Hematopoietic multipotent progenitor cell (in vitro differentiated cells): Measurements from ENCODE around the gene CTBP1. TPM values are rescaled to one million over a fixed set of nuclear protein-coding genes. Genes with fewer than 3 reads are reported as not detected.
"Not testable (repeated sequence)": the region's sequence is repeated elsewhere in the genome, so short reads cannot be mapped to it uniquely, and the experiment has no call there.

Experiments used
- DNase-seq, 3 donors: peaks; one replicate each; pipeline ENCODE4 v3.0.0-alpha.2; 2011 to 2015; ENCODE audit warnings: low read depth in 2 of 3, low spot score in 2 of 3
- total RNA-seq: library from RNA; depleted of rRNA; stranded (reverse); fragments of >200 nt; gene quantifications from one replicate; pipeline ENCODE4 v1.2.3, GENCODE V29; 2012

CTBP1 gene
- total RNA-seq, 1 donor: 626 TPM

- no peak for DNase-seq
Observed at GRCh38 chr4:1239141-1239949, 9.6 kb downstream of the CTBP1 start.

GRCh38 chr4:1238676-1239000 is 10.3 kb downstream of the CTBP1 start:
- no peak for DNase-seq

GRCh38 chr4:1237981-1238675 is 10.8 kb downstream of the CTBP1 start:
- no peak for DNase-seq

GRCh38 chr4:1237261-1237660 is 11.7 kb downstream of the CTBP1 start:
- not testable (repeated sequence) for DNase-seq

- DNase-seq: not testable (repeated sequence)
Observed at GRCh38 chr4:1236836-1237235, 12.1 kb downstream of the CTBP1 start.

- DNase-seq: no peak
Observed at GRCh38 chr4:1236103-1236641, 12.8 kb downstream of the CTBP1 start.

GRCh38 chr4:1235381-1236102 is 13.4 kb downstream of the CTBP1 start:
- DNase-seq: no peak

- no peak for DNase-seq
Observed at GRCh38 chr4:1234811-1235292, 14.1 kb downstream of the CTBP1 start.

- DNase-seq: no peak
Observed at GRCh38 chr4:1234309-1234695, 14.6 kb downstream of the CTBP1 start.

- DNase-seq: no peak
Observed at GRCh38 chr4:1233641-1234308, 15.2 kb downstream of the CTBP1 start.

- no peak for DNase-seq
Observed at GRCh38 chr4:1232661-1233621, 16.0 kb downstream of the CTBP1 start.

GRCh38 chr4:1231637-1232360 is 17.1 kb downstream of the CTBP1 start:
- DNase-seq: no peak

- no peak for DNase-seq
Observed at GRCh38 chr4:1230971-1231636, 17.8 kb downstream of the CTBP1 start.

- DNase-seq: no peak
Observed at GRCh38 chr4:1230316-1230715, 18.6 kb downstream of the CTBP1 start.

GRCh38 chr4:1229117-1229849 is 19.6 kb downstream of the CTBP1 start:
- DNase-seq: no peak

- no peak for DNase-seq
Observed at GRCh38 chr4:1227816-1228215, 21.1 kb downstream of the CTBP1 start.

GRCh38 chr4:1226598-1226997 is 22.3 kb downstream of the CTBP1 start:
- DNase-seq: no peak

- DNase-seq: no peak
Observed at GRCh38 chr4:1226144-1226481, 22.8 kb downstream of the CTBP1 start.
